HG03045 (cell line): ENCODE measurements around the gene TERT.
"Not testable (repeated sequence)": the region's sequence is repeated elsewhere in the genome, so short reads cannot be mapped to it uniquely, and the experiment has no call there.

Source experiments
- ATAC-seq: cut with Tn5 transposase; IDR thresholded peaks from one replicate; pipeline ENCODE4 v1.9.1; 2021; ENCODE audit warnings: mild to moderate bottlenecking, moderate library complexity; ENCODE audit not compliant: unreplicated experiment

Gene TERT

DNA sequence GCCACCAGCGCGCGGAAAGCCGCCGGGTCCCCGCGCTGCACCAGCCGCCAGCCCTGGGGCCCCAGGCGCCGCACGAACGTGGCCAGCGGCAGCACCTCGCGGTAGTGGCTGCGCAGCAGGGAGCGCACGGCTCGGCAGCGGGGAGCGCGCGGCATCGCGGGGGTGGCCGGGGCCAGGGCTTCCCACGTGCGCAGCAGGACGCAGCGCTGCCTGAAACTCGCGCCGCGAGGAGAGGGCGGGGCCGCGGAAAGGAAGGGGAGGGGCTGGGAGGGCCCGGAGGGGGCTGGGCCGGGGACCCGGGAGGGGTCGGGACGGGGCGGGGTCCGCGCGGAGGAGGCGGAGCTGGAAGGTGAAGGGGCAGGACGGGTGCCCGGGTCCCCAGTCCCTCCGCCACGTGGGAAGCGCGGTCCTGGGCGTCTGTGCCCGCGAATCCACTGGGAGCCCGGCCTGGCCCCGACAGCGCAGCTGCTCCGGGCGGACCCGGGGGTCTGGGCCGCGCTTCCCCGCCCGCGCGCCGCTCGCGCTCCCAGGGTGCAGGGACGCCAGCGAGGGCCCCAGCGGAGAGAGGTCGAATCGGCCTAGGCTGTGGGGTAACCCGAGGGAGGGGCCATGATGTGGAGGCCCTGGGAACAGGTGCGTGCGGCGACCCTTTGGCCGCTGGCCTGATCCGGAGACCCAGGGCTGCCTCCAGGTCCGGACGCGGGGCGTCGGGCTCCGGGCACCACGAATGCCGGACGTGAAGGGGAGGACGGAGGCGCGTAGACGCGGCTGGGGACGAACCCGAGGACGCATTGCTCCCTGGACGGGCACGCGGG lies at the start of gene TERT:
Gene TERT (minus strand): TSS at position 234 of the 815 bp plus-strand sequence. CDS start 79 bp downstream, at position 155.
- ATAC-seq = no peak

DNA sequence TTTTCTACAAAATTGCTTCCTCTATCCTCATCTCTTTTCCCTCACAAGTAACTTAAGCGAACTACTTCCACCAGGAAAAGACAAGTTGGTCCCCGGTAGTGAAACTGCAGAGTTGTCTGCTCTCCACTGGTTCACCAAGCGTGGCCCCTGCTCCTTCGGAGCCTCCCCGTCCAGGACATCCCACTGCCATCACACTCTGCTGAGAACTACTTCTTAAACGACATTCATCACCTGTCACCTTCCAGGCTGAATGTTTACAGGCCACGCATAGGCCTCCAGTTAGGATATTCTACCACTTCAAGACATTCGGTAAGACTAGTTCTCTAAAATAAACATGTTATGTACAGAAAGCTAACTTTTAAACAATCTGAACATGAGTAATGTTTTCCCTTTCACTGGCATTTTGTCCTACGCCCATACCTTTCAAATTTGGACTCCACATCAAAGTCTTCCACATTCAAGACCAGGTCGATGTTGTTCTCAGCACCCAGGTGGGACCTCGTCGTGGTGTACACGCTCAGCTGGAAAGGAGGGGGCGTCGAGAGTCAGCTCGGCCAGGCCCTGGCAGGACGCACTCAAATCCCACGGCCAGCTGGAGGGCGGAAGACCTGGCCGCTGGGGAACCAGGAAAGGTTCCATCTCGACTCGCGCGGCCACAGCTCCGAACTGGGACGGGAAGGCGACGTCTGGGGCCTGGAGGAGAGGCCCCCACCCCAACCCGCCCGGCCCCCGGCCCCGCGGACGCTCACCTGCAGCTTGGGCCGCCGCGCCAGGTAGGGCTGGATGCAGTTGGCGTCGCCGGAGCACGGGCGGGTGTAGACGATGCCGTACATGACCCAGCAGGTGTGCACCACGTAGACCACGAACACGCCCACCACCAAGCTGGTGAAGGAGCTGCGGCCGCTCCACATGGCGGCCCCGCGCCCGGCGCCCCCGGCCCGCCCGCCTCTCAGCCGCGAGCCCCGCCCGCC lies 49.3 kb upstream of the TERT start:
- ATAC-seq = peak; percentile 17

DNA sequence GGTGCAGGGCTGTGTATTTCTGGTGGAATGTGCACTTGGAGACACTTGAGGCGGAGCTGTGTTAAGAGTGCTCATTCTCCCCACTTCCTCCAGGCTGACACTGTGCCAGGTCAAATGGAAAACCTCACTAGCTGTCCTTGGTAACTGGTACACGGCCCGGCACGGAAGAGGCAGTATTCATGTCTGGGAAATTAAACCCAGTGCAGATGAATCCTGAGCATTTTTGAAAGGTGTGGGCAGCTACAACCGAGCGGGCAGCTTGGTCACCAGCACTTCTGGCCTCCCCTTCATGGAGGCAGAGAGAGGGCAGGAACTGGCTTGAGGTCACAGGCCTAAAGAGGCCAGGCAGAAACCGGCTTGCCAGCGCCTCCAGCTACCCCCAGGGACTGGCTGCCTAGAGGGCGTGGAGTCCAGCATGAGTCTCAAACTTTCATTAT lies 48.5 kb upstream of the TERT start:
- no peak for ATAC-seq

DNA sequence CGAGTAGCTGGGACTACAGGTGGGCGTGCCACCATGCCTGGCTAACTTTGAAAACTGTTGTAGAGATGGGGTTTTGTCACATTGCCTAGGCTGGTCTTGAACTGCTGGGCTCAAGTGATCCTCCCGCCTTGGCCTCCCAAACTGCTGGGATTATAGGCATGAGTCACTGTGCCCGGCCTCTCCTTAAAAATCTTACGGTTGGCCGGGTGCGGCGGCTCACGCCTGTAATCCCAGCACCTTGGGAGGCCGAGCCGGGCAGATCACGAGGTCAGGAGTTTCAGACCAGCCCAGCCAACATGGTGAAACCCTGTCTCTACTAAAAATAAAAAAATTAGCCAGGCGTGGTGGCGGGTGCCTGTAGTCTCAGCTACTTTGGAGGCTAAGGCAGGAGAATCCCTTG lies 47.8 kb upstream of the TERT start:
- not testable (repeated sequence) for ATAC-seq

DNA sequence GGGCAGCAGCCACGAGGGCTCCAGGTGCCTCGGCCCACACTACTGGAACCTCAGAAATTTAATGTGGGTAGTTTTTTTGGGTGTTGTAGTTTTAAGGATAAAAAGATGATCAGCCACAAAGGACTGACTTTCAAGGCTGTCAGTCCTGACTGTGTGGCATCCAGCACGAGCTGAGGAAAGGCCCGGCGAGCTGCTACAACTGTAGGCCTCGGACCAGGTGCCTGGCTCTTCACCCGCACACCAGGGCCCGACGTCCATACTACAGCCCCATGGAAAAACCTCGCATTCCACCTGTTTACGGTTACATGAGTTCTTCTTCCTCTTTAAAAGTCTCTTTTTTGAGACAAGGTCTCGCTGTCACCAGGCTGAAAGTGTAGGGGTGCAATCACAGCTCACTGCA lies 47.4 kb upstream of the TERT start:
- ATAC-seq = no peak

DNA sequence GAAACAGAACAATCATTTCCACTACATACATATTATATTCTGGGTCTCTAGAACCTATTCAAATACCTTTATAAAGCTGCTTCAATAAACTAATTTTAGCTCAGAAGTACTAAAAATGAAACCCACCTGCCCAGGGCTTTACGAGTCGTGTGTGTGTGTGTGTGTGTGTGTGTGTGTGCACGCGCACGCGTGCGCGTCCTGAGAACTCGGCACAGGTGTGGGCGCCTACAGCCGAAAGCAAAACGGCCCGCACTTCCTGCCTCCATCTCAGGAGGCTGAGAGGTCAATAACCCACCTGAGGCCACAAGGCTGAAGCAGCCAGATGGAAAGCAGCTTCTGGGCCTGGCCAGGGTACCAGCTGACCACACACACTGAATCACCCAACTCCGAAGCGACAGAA lies 47.0 kb upstream of the TERT start:
- ATAC-seq = no peak

DNA sequence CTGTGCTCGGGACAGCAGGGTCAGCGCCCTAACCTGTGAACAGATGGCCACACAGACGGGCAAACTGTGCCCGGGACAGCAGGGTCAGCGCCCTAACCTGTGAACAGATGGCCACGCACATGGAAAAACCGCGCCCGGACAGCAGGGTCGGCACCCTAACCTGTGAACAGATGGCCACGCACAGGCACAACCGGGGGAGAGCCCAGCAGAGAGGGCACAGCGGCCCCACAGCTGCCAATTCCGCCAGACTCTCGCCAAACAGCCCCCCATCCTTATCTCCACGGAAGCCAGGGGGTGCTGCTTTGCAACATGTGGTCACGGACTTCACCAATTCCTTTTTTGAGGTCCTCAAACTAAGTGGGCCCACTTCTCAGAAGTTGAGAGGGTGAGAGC lies 44.9 kb upstream of the TERT start:
- not testable (repeated sequence) for ATAC-seq

DNA sequence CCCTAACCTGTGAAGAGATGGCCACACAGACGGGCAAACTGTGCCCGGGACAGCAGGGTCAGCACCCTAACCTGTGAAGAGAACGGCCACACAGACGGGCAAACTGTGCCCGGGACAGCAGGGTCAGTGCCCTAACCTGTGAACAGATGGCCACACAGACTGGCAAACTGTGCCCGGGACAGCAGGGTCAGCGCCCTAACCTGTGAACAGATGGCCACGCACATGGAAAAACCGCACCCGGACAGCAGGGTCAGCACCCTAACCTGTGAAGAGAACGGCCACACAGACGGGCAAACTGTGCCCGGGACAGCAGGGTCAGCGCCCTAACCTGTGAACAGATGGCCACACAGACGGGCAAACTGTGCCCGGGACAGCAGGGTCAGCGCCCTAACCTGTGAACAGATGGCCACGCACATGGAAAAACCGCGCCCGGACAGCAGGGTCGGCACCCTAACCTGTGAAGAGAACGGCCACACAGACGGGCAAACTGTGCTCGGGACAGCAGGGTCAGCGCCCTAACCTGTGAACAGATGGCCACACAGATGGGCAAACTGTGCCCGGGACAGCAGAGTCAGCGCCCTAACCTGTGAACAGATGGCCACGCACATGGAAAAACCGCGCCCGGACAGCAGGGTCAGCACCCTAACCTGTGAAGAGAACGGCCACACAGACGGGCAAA lies 44.4 kb upstream of the TERT start:
- not testable (repeated sequence) for ATAC-seq

DNA sequence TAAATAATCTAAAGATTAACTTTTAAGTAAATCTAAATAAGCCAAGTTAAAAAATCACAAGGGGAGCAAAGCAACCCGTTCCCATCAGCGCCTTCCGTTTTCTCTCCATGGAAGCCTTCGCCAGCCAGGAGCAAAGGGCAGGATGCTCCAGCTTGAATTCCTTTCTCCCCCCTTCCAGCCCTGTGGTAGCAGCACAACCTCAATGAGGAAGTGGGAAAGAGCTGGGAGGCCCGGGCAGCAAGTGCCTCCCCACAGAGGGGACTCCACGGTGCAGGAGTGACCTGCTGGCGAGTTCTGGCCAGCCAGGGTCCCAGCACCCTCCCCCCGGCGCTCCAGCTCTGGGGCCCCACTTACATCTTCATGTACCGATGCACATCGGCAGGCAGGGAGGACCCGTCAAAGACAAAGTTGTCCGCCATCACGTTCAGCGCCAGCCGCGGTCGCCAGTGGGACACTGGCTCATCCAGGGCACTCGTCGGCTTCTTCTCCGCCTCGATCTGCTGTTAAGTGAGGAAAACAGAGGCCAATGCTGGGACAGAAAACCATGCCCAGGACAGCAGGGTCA lies 43.7 kb upstream of the TERT start:
- ATAC-seq = no peak

DNA sequence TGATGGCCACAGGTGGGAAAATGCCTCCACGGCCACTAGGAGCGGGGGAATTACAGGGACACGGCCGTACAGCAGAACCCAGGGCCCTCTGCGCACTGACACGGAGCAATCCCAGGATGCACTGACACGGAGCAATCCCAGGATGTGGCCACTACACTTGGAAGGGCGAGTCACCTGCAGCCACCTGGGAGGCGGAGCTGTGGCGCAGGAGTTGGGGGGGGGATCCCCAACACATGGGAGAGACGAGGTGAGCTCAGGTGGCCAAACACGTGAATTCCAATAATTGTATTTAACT lies 43.3 kb upstream of the TERT start:
- no peak for ATAC-seq

DNA sequence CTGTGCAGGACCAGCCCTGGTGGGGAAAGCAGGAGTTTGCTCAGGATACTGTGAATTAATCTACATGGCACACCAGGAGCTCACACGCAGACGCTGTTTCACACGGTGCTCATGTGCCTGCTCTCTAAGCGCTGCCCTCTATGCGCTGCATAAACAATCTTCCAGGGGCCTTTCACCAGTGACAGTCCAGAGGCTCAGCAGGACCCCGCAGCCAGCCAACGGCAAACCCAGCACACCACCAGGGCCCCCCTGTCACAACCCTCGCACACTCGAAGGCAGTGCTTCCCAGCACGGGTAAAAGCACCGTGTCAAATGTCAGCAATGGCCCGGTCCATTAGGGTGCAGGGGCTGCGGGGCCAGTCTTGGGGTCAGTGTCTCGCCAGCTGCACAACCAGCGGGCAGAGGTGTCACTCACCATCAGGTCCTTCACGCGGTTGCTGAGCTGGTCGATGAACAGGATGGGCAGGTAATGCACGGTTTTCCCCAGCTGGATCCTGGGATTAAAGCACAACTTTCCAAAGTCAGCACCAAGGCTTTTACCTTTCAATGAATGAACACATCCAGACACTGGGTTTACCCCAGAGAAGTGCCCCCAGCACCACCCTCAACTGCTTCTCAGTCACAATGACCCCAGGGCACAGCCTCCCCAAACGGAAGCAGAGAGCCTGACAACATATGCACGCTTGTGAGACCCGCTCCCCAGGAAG lies 42.8 kb upstream of the TERT start:
- ATAC-seq = no peak

DNA sequence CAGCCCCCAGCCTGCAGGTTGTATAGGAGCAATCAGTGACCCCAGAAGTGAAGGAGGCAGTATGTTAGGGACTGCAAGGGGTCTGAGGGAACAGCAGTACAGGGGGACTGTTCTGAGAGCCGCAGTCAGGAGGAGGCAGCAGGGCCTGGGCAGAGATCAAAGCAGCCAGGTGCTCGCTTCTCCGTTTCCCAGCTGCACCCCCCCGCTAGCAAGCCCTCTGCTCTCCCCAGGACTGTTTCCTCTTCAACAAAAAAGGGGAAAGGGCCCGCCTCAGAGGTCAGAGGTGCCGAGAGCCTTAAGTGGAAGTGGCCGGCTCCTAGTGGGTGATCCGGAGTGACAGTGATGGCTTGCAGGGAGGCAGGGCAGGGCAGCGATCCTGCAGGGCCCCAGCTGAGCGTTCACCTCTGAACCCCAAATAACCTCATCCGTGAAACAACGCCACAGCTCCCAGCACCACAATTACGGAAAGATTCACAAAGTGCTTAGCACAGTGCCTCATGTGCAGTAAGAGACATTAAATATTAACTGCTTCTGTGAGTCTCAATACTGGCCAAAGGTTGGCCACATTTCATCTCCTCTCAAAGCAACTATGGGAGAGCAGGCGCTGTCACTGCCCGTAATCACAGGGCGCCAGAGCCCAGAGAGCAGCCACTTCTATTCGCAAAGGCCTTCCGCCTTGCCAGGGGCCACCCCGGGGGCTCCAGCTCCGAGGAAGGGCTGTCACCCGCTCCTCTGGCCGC lies 42.1 kb upstream of the TERT start:
- no peak for ATAC-seq

DNA sequence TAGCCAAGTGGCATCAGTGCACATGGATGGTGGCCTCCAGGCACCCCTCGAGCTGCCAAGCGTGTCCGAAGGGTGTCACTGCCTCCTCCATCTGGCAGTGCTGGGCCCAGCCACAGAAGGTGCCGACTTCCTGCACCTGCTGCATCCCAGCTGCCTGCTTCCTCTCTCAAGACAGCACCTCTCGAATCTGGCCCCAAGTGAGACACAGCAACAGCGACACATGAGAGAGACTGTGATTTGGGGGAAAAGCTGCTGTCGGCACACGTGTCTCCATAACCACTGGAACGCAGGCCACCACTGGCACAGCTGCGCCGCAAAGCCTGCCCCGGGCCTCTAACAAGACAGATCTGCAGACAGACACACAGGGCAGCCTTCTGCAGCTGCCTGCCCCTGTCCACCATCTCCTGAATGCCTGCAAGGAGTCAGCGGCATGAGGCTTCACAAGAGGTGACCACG lies 41.3 kb upstream of the TERT start:
- no peak for ATAC-seq

DNA sequence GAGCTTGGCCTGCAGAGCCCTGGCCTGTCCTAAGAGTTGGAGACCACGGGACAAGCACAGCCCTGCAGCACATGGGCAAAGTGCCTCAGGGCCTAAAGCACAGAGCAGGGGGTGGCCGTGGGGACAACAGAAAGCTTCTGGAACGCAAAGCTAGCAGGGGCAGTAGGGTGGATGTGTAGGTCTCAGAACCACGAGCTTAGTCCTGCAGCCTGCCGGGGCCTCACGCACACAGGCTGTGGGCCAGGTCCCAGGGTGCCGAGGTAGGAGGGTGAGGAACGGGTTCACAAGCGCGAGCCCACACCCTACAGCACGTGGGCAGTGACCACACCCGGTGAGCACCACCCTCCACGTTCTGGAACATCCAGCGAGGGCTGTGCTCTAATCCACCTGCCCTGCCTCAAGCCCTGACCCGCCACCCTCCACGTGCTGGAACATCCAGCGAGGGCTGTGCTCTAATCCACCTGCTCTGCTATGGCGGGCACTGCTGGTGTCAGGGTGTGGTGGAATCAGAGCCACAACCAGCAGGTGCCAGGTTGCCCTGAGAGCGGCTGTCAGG lies 40.8 kb upstream of the TERT start:
- no peak for ATAC-seq

DNA sequence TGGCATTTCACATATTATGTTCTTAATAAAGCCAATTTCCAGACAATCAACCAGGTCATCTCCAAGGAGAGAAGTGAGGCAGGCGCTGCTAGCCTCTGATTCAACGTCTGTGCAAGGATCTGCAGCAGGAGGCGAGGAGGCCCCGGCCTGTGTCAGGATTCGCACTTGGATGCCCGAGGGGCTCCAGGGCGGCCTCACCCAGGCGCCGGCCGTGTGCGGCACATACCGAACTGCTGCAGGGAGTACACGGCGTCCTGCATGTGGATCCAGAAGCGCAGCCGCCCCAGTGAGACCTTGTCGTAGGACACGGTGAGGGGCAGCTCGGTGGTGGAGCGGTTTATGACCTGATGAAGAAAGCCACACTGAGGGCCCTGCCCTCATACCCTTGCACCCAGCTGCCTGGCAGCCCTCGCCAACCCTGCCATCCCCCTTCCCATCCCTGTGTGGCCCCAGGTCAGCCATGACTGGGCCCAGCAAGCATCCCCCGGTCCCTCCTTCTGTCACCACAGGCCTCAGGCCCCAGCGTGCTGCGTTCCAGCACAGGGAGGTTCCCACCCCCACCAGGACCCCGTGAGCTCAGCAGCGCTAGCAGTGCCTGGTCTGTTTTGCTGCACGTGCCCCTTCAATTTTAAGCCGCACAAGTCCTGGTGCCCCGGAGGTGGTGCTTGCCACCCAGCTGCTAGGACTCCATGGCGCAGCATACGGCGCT lies 40.1 kb upstream of the TERT start:
- ATAC-seq = no peak

DNA sequence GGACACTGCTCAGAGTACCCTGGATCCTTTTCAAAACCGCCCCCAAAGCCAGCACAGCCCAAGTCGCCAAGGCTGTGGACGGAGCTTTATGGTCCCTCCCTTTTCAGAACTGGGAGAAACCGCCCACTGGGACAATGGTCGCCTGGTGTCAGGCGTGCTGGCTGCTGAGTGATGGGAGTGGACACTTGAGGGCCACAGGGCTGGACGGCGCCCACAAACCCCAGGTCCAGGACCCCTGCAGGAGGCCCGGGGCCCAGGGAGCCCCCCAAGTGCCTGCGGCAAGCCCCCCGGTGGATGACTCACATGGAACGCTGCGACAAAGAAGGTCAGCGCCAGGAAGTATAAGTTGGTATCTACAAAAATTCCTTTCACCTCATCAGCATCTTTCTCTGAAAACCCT lies 39.1 kb upstream of the TERT start:
- ATAC-seq = no peak

DNA sequence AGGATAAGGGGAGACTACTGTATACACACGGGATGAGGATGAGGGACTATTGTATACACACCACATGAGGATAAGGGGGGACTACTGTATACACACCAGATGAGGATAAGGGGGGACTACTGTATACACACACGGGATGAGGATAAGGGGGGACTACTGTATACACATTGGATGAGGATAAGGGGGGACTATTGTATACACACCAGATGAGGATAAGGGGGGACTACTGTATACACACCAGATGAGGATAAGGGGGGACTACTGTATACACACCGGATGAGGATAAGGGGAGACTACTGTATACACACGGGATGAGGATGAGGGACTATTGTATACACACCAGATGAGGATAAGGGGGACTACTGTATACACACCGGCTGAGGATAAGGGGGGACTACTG lies 38.4 kb upstream of the TERT start:
- ATAC-seq = not testable (repeated sequence)

DNA sequence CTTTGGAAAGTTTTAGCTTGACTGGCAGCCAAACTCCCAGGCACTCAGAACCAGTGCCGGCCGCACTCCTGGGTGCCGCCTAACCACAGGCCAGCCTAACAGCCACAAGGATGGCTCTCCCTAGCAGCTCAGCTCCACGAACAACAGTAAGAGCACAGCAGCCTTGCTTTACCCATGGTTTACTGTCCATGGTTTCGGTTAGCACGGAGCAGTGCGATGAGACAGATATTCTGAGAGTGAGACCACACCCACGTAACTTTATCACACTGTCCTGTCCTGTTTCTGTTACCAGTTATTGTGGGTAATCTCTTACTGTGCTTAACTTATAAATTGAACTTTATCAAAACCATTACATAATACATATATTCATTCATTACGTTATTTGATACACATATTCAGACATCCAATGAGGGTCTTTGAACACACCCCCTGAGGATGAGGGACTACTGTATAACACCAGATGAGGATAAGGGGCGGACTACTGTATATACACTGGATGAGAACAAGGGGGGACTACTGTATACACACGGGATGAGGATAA lies 37.7 kb upstream of the TERT start:
- ATAC-seq = no peak
